Stimulated activated CD8-positive, alpha-beta memory T cell treated with anti-CD3 and anti-CD28 coated beads, Interleukin-7, amount 100 ng/mL, for 48 hours (primary cell): ENCODE measurements around the gene SURF1.
"Not testable (repeated sequence)": the region's sequence is repeated elsewhere in the genome, so short reads cannot be mapped to it uniquely, and the experiment has no call there.

ENCODE experiments used
- DNase-seq, 2 donors: peaks; one replicate each; pipeline ENCODE4 v3.0.0-alpha.2; 2020; ENCODE audit warnings: low read depth in 1 of 2; ENCODE audit errors: extremely low read depth in 1 of 2

Gene SURF1

DNA sequence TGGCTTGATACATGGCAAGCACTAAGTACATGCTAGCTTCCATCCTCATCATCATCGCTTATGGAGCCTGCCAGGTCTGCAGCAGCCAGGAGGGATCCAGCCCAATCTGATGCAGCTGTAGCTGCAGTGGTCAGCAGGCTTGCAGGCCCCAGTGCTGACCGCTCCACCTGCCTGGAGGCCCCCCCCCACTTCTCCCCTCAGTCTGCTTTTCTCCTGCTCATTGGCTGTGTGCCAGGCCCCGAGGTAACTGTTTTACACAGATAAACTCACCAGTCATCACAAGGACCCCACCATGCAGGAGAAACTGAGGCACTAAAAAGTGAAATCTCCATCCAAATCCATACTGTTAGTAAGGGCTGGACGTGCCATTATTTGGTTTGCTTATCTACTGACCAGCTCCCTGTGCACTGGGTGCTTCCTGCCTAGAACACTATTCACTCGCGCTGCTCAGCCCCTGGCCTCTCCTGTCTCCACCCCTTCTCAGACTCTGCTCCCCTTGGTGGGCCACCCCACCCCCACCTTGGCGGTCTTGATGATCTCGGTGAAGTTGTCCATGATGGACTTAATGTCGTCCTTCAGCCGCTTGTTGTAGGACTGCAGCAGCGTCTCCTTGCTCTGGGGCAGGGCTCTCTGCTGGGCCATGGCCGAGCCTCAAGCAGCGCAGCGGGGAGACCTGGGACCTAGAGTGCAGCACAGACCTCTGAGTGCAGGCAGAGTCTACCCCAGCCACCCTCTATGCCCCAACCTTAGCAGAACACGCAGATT lies 10.1 kb downstream of the SURF1 start:
- DNase-seq = no peak

DNA sequence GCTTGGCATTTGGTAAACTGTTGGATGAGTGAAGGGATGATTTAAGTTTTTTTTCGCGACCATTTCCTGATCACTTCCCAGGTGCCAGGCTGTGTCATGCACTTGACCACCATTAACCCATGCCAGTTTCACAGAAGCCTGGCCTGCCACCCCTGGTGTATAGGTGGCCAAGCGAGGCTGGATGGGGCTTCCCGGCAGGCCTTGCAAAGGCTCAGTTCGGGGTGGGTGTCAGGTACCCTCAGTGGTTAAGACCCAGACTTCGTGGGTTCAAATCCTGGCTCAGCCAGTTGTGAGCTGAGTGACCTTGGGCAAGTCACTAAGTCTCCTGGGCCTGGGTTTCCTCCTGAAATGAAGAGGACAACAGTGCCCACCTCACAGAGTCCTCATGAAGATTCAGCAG lies 10.7 kb downstream of the SURF1 start:
- no peak for DNase-seq

DNA sequence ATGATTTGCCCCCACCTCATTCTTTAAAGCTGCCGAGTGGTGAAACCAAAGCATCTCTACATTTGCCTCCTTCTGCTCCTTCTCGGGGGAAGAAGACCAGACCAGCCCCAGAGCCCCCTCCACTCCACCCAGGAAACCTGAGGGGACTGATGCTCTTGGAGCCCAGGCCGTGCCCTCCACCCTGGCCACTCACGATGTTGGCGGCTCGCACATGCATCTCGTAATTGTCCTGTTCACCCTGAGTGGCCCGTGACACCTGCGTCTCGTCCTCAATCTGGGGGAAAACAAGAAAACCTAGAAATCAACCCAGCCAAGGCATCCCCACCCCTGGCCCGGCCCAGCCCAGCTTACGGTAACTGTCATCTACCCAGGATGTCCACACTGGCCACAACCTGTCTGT lies 11.3 kb downstream of the SURF1 start:
- DNase-seq = no peak

DNA sequence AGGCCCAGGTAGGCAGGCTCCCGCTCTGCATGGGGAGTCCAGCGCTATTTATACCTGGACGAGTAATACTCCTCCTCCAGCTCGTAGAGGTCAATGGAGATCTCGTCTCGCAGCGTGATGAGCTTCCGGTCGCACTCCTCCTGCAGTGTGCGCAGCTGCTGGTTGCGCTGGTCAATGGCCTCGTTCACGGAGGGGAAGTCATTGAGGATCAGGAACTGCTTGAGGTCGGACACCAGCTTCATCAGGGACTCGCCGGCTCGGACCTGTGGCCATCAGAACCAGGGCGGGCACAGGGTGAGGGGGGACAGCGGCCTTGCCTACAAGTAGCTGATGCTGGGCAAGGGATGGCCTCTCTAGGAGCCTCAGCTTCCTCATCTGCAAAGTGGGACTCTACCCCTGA lies 12.2 kb downstream of the SURF1 start:
- DNase-seq = no peak

DNA sequence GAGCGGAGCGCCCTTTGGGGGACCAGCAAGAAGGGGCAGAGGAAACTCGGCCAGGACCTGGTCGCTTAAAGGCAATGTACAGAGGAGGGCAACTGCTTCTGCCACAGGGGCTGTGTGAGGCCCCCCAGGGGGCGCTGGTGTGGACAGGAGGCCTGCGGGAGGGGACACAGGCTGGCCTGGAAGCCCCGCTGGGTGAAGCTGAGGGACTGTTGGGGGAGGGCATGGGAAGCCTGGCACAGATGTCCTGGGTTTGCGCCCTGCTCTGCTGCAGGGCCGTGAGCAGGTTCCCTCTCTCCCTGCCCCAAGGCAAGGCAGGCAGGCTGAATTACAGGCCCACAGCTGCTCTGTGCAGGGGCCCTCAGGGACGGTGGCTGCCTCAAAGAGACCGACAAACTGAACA lies 13.7 kb downstream of the SURF1 start:
- no peak for DNase-seq

DNA sequence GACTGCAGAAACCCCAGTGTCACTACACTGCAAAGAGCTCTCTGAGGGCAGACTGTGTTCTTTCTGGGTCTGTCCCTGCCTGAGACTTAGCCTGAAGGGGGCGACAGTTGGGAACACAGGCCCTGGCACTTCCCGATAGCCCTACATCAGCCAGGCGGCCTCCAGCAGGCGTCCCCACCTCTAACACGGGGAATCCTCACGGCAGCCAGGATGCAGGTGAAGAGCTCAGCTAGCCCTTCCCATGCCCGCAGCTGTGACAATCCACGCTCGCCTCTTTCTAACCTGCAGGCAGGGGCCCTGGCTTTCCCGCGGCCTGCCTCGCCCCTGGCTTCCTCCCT lies 14.2 kb downstream of the SURF1 start:
- DNase-seq = no peak

DNA sequence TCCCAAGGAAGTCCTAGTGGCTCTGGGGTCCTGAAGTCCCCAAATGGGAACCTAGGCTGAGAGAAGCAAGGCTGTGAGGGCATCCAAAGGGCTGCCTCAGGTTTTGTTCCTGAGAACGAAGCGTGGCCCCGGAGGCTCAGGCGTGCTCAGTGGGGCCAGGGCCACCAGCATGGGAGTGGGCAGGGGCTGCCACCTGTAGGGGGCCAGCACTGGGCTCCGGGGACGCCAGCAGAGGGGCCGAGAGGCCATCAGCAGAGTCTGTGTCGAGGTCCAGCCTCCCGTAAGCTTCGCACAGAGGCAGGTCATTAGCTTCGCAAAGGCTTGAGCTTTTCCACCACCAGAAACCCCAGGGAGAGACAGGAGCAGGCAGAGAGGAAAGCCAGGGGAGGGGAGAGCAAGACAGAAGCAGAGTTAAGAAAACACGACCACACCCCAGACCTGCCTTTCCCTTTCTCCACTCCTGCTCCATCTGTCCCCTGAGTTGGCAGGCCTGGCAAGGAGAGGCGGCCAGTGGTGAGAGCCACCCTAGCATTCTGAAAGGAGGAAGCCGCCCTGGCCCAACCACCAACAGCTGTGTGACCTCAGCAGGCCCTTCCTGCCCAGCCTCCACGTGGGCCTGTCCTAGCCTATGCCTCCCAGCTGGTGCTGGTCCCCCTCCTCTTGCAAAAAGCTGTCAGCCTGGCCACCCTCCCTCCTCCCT lies 14.8 kb downstream of the SURF1 start:
- DNase-seq = no peak

DNA sequence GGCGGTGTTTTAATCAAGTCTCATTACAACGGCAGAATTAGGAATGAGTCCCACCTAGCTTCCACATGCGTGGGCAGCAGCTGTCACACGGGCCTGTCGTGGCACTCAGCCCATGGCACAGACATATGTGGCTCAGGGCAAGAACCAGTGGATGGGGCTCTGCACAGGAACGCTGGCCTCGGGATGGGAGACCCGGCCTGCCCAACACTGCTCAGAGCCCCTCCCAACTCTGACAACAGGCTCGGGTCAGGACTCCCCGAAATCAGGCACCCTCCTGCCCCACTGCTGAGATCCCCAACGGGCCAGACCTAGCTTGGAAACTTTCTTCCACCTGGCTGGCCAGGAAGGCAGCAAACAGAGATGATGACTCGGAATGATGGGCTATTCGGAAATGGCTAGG lies 15.4 kb downstream of the SURF1 start:
- DNase-seq = no peak

DNA sequence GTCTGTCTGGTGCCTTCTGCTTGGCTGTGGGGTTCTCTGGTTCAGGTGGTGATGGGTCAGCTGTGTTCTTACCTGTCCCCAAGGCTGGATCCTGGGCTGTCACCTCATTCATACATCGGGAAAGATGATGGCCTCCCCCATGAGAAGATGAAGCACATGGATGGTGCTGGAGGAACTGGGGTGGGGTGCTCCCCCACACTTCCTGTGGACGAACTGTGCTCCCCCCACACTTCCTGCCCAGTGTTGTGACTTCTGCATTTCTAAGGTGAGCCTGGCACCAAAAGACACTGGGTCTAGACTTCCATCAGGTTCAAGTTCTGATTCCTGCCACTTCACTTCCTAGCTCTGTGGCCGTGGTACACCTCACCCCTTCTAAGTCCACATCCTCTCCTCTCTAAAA lies 16.0 kb downstream of the SURF1 start:
- DNase-seq = no peak

DNA sequence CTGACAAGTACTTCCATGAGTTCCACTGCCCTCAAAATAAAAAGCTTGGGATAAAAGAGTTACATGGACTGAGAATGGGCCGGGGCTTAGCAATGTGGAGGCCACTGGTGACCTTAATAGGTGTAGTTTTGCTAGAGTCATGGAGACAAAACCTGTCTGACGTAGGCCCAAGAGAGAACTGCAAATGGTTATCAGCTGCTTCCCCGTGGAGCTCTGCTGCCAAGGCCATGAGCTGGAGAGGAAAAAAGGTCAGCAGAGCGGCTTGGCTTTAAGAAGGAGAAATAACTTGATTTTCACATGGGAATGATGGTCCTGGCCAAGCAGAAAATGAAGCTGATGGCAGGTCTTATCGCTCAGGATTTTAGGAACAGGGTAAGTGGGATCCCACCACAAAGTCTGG lies 16.6 kb downstream of the SURF1 start:
- no peak for DNase-seq

DNA sequence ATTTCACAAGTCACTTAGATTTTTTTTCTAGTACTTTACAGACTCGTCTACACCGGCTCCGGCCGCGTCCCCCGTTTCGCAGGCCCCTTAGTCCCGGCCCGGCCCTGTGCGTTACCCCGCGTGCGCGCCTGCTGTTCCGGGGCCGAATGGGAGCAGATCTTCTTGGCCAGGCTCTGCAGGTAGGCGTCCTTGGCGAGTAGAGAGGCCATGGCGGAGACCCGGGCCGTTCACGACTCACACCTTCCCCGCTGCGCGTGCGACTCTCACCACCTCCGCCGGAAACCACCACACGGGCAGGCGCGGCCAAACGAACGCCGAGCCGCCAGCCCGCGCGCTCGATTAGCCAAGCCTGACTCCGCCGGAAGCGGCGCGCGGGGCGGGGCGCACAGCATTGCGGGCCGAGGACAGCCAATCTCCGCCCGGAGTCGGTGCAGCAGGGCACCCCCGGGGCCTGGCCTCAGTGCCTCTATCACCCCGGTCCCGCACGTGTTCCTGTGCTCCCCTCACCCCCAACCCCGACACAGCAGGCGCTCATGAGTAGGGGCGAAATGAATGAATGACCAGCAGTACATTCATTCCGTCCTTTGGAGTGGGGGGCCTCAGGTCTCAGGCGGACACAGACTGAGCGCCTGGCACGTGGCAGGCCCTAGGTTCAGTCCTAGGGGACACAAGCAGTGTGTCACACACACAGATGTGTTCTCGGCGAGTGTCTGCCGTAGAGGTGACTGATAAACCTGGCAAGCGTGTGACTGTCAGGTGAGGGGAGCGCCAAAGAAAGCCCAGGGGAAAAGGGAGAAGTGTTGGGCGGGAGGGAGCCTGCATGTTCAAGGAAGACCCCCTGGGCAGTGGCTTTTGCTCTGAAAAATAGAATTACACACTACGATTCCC lies 20.1 kb downstream of the SURF1 start, which contains the start of gene SURF6:
Gene SURF6 (minus strand): TSS at position 265 of the 888 bp plus-strand sequence. CDS start 56 bp downstream, at position 209.
- DNase-seq = peak; percentile 87 to 91

DNA sequence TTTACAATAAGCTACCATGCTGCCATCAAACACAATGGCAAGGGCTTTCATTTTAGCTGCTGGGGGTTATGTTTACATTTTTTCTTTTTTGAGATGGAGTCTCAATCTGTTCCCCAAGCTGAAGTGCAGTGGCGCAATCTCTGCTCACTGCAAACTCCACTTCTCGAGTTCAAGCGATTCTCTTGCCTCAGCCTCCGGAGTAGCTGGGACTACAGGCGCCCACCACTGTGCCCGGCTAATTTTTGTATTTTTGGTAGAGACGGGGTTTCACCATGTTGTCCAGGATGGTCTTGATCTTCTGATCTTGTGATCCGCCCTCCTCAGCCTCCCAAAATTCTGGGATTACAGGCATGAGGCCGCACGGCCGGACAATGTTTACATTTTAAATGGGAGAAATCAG lies 21.4 kb downstream of the SURF1 start:
- not testable (repeated sequence) for DNase-seq

DNA sequence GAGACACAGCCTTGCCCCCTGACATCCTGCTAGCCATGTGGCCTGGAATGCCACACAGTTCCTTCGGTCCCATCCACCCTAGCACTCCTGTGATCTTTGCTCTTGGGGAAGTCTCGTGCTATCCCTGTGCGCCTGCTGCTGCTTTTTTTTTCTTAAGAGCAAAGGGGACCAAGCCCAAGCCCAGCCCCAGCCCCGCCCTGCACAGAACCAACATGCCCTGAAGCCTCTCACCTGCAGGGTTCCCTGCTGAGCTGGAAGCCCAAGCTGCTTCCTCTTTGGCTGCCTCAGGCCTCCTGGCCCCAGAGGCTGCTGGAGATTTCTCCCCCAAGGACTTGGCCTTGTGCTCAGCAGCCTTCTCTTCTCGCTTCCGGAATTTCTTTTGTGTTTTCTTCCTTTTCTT lies 22.1 kb downstream of the SURF1 start:
- DNase-seq = no peak

DNA sequence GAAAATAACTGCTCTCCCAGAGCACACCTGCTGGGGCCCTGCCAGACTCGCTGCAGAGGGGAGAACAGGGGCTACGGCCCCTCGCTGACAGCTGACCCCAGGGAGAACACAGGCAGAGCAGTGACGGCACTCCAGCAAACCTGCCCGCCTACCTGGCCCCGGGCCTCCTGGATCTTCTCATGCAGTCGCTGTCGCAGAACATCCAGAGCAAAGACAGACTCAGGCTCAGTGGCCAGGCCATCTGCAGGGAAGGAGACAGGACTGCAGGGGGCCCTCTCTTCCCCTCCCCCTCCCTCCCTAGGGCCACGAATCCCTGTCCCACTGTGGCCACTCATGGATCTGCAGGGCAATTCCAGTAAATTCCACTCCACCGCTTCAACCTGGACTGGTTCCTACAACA lies 22.7 kb downstream of the SURF1 start:
- DNase-seq = no peak

DNA sequence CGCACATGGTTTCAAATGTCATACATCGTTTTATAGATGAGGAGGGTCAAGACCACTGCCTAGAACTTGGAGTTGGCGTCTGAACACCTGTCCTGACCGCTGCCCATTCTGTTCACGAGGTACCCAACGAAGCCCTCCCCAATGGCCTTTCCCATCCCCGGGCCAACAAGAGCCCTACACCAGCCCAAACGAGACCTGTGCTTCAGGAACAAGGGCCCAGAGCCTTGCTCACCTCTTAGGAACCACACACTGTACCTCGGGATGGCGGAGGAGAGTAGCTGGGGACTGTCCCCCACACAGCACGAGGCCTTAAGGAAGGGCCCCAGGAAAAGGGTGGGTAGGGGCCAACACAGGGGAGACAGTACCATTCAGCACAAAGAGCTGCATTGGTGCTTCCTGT lies 23.3 kb downstream of the SURF1 start:
- no peak for DNase-seq

DNA sequence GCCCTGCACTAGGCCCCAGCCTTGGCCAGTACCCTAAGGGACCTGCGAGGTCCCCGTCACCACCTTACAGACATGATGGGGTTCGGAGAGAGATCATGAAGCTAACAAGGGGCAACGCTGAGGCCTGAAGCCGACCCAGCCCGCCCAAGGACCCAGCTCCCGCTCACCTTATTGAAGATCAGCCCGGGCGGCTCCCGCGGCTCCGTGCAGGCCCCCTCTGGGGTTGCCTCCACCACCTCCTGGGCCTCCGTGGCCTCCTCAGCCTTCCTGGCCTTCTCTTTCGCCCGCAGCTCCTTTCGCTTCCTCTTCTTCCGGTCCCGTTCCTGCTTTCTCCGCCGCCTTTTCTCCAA lies 23.9 kb downstream of the SURF1 start:
- DNase-seq = no peak

DNA sequence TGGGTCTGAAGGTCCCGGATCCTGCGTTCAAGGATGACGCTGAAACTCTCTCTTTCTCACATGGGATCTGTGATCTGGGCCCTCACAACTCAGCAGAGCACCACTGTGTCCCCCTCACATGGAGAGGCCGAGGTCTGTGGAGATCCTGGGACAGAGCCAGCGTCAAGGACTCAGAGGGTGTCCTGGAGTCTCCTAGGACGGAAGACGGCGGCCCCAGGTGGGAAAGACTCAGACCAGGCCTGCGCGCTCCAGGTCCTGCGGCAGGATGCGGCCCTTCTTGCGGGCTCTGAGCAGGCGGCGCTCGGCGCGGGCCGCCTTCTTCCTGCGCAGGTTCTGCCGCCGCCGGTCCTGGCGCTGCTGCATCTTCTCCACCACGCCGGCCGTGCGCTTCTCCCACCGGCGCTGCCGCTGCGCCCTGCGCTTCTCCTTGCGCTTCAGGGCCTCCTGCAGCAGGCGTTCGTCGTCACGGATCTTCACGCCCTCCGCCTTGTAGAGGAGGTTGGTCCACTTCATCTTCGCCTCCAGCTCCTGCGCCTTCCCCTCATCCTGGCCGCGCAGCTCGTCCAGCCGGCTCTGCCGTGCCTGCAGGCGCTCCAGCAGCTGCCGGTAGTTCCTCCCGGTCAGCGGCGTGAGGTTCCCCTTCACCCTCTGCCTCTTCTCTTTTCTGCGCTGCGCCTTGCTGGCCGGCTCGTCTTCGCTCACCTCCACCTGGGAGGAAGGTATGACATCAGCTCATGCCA lies 24.5 kb downstream of the SURF1 start:
- DNase-seq = no peak

DNA sequence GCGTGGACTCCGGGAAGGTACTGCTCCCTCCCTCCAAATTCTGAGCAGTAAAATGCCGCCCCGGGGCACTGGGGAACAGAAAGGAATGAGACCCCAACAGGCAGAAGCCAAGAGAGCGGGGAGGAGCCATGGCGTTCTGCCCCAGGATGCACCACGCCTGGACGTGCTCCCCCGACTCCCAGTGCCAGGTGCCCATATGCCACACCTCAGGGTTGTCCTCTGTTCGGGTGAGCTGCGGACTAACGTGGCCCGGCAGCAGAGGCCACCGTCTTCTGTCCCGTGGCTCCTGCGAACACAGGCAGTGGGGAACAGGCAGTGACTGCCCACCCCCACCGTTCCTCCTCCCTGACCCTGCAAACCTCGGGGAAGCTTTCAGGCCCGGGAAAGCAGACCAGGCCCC lies 25.1 kb downstream of the SURF1 start:
- no peak for DNase-seq

DNA sequence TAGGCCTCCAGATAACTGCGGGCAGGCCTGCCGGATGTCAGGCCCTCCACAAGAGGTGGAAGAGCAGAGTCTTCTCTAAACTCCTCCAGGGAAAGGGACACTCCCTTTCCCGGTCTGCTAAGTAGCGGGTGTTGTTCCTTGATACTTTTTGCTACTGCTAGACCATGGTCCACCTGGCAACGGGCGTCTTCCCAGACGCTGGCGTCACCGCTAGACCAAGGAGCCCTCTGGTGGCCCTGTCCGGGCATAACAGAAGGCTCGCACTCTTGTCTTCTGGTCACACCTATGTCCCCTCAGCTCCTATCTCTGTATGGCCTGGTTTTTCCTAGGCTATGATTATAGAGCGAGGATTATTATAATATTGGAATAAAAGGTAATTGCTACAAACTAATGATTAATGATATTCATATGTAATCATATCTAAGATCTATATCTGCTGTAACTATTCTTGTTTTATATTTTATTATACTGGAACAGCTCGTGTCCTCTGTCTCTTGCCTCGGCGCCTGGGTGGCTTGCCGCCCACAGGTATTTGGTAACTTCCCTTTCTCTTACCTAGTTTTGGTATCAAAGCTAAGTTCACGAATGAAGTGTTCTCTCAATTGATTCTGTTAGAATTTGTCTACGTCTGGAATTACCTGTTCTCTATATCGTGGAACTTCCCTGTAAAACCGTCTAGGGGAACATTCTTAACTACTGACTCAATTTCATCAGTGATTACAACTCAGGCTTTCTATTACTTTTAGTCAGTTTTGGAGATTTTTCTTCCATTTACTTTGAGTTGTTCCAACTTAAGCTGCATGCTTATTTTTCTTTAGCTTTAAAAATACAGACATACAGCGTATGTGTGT lies 26.8 kb downstream of the SURF1 start:
- DNase-seq = not testable (repeated sequence)

DNA sequence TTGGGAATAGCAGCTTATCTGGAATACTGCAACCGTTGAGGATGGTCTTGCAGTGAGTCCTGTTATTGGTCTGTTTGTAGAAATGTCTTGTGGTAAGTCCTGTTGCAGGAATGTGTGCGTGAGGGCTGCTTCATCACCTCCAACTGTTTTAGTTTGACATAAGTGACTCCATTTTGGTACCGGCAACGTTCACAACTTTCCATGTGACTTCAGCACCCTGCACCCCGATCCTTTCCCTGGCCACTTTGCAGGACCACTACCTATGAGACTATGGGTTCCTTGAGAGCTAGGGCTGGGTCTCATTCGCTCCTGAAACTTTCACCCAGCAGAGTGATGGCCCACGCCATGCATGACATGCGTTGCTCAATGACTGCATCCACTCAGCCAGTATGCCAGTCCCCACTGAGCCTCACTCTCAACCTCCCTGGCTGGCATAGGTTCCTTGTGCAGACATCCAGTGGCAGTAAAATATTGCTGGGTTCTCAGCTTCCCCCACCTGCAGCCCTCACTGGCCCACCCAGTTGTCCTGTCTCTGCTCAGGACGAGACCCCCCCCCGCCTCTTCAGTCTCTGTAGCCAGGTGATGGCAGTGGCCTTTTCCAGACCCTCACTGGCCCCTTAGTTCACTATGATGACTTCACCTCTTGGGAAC lies 28.3 kb downstream of the SURF1 start:
- no peak for DNase-seq
